ENCODE results near the gene SAMD14. TPM values are rescaled to one million over a fixed set of nuclear protein-coding genes. Genes with fewer than 3 reads are reported as not detected.

The SAMD14 gene
- total and polyA plus RNA-seq, 9 donors, result 0.36 to 4.9 (median 1.7) TPM

DNA sequence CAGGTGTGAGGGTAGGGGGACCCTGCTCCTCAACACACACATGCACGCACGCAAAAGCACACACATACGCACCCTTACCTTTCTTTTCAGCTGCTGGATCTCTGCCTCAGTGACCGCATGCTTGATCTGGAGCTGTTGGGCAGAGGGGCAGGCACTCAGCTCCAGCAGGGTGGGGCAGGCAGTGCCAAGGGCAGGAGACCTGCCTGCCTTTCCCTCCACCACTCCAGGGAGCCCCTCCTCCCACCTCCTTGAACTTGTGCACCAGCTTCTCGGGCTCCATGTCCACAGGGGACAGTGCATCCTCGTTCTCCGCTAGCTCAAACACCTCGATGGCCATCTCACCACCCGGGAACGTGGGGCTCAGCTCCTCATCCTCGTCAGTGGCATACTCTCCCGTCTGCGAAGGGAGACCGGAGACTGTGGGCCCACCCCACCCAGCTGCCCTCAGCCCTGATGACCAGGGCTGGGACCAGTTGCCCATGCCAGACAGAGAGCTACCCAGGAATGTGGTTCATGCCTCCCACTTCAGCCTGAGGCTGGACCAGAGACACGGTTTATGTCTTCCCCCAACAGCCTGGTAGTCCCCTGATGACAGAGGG, 9.3 kb upstream of the SAMD14 start:
- peak in 1 of 5 donors; percentile 31 for DNase-seq
- Histone ChIP-seq H3K36me3 (no peaks in the 10 kb centered on the region), H3K27ac (no peak overlapping the region), H3K4me1 (ENCODE audit: insufficient read depth) (no peaks in the 10 kb centered on the region), H3K27me3 (no peaks in the 10 kb centered on the region), H3K4me3 (no peak overlapping the region), H3K9me3 (no peaks in the 10 kb centered on the region)
- 84 to 86% (median 84%) methylated on average over 15 of the region's 15 CpGs for WGBS, 3 donors
- TF ChIP-seq EP300 (IDR thresholded peaks at IDR 0.05), result no peak
- TF ChIP-seq, protein P1, sequence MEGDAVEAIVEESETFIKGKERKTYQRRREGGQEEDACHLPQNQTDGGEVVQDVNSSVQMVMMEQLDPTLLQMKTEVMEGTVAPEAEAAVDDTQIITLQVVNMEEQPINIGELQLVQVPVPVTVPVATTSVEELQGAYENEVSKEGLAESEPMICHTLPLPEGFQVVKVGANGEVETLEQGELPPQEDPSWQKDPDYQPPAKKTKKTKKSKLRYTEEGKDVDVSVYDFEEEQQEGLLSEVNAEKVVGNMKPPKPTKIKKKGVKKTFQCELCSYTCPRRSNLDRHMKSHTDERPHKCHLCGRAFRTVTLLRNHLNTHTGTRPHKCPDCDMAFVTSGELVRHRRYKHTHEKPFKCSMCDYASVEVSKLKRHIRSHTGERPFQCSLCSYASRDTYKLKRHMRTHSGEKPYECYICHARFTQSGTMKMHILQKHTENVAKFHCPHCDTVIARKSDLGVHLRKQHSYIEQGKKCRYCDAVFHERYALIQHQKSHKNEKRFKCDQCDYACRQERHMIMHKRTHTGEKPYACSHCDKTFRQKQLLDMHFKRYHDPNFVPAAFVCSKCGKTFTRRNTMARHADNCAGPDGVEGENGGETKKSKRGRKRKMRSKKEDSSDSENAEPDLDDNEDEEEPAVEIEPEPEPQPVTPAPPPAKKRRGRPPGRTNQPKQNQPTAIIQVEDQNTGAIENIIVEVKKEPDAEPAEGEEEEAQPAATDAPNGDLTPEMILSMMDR (IDR thresholded peaks at IDR 0.05), result no peak
- TF ChIP-seq POLR2A (IDR thresholded peaks at IDR 0.05), result no peak
- intact Hi-C loops (cut with DNase I), result loop anchor here in 1 of 4 donors (1.0 kb wide), 1 partner anchor 22 kb away; no protein-coding TSS in a partner anchor

DNA sequence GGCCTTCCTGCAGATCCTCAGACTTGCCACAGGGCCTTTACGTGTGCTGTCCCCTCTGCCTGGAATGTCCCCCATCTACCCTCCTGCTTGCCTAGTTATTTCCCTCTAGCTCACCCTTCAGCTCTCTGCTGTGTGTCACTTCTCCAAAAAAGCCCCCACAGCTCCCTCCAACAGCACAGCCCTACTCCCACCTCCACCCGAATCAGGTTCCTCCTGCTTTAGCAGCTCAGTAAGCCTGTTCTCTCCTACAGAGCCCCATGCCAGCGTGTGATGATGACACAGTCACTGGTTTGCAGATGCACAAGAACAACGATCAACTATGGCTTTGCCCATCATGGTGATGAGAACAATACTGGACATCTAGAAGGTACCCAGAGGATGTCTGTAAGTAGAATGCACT, 7.1 kb upstream of the SAMD14 start:
- intact Hi-C loops (cut with DNase I), result no loop called here
- Histone ChIP-seq H3K4me1 (ENCODE audit: insufficient read depth) (peaks cover 4% of the 10 kb centered on the region), H3K36me3 (no peaks in the 10 kb centered on the region), H3K27me3 (no peaks in the 10 kb centered on the region), H3K4me3 (no peak overlapping the region), H3K9me3 (no peaks in the 10 kb centered on the region), H3K27ac (no peak overlapping the region)
- 85 to 93% (median 89%) methylated on average over 4 of the region's 4 CpGs for WGBS, 3 donors
- TF ChIP-seq EP300 (IDR thresholded peaks at IDR 0.05) (no peak), POLR2A (IDR thresholded peaks at IDR 0.05) (no peak)
- no peak for DNase-seq

DNA sequence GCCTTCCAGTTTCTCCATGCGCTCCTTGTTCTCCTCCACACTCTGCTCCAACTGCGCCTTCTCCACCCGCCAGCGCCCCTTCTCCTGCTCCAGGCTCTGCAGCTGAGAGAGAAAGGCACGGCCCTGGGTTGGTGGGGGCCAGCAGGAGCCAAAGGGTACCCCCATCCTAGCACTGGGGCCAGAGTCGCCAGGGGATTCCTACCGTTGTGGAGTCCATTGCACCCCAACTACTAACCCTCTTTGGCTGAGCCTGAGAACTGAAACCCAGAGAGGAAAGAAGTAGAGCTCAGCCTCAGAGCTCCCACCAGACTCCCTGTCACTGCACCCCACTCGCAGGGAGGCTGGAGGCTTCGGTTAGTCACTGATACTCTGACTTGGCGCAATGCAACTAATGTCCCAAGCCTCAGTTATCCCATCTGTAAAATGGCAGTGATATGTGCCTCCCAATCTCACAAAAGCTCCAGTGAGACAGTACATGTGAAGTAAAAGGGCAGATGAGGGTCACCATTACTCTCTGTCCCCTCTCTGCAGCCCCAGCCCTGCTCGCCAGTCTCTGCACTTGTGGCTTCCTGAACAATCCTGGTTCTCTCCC, 6.2 kb upstream of the SAMD14 start:
- DNase-seq, result no peak
- Histone ChIP-seq H3K36me3 (no peaks in the 10 kb centered on the region), H3K4me1 (ENCODE audit: insufficient read depth) (peaks cover 4% of the 10 kb centered on the region), H3K9me3 (no peaks in the 10 kb centered on the region), H3K4me3 (no peak overlapping the region), H3K27me3 (no peaks in the 10 kb centered on the region), H3K27ac (no peak overlapping the region)
- intact Hi-C loops (cut with DNase I), result no loop called here
- TF ChIP-seq EP300 (IDR thresholded peaks at IDR 0.05), result no peak
- TF ChIP-seq, protein P1 (IDR thresholded peaks at IDR 0.05), result no peak
- no peak for TF ChIP-seq POLR2A (IDR thresholded peaks at IDR 0.05)
- WGBS, 3 donors, result 87 to 92% (median 89%) methylated on average over 11 of the region's 11 CpGs

DNA sequence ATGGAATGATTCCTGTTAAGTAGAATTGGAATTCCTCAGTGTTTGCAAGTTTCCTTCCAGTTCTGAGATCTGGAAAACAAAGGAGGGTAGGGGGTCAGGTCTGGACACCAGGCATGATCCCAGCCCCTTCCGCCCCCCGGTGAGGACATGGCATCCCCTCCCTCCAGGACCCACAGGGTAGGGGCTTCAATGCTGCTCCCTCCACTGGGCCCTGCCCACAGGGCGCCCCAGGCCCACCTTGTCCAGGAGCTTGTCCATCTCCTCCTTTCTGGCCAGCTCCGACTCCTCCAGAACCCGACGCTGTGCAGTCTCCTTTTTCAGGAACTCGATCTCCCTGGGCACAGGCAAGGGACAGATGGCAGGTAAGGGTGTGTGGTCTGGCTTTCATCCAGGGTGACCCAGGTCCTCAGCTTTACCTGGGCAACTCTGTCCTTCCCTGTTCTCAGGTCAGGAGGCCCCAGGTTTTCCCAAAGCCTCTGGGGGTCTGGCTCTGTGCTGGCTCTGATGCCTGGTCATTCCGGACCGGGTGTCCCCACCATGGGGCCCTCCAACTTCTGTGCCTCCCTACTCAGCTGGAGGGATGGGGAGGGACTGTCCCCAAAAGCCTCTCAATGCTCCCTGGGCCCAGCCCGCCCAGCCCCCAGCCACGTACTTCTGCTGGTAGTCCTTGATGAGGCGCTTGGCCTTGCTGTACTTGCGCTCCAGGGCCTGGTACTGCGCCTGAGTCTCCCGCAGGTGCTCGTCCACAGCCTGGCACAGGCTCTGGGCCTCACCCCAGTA, 5.5 kb upstream of the SAMD14 start:
- Histone ChIP-seq H3K36me3 (no peaks in the 10 kb centered on the region), H3K4me1 (ENCODE audit: insufficient read depth) (peaks cover 4% of the 10 kb centered on the region), H3K4me3 (no peak overlapping the region), H3K27ac (no peak overlapping the region), H3K9me3 (no peaks in the 10 kb centered on the region), H3K27me3 (no peaks in the 10 kb centered on the region)
- DNase-seq, result peak in 1 of 5 donors; percentile 28
- 83 to 91% (median 90%) methylated on average over 16 of the region's 16 CpGs for WGBS, 3 donors
- no peak for TF ChIP-seq EP300 (IDR thresholded peaks at IDR 0.05)
- TF ChIP-seq POLR2A (IDR thresholded peaks at IDR 0.05), result no peak
- TF ChIP-seq, protein P1 (IDR thresholded peaks at IDR 0.05), result no peak
- intact Hi-C loops (cut with DNase I), result no loop called here

Measured in ovary (tissue), 9 donors.